HUDEP-2 (cell line): ENCODE data around the gene NPRL2.
A peak's percentile ranks its signal among the peaks of the same experiment; 100 is the strongest.

Source experiments
- DNase-seq, 76 experiments: peaks; one replicate each; lab custom pipeline; 2025; ENCODE audit not compliant: unreplicated experiment in 76 of 76; lab: John Stamatoyannopoulos, UW

Gene NPRL2

DNA sequence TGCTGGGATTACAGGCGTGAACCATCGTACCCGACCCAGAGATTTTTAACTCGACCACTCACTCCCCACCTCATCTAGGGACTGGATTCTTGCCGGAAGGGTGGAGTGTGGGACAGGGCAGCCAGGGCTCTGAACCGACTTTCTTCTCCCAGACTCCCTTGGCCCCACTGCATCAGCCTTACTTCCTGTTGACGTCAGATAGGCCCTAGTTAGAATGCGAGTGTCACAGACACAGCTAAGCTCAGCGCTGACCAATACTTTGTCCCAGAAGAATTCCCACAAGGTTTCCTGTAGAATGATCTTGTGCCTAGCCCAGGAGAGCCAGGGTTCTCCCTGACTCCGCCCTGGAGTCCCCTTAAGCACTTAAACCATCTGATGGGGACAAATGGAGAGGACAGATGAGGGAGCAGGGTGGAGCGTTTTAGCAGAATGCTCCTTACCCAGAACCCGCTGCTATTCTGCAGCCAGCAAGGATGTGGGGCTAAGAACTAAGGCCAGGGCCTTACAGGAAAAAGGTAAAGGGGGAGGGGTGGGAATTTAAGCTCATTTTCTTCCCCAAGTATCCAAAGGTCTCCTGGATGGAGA is 16.7 kb downstream of the NPRL2 start:
- no peak for DNase-seq

DNA sequence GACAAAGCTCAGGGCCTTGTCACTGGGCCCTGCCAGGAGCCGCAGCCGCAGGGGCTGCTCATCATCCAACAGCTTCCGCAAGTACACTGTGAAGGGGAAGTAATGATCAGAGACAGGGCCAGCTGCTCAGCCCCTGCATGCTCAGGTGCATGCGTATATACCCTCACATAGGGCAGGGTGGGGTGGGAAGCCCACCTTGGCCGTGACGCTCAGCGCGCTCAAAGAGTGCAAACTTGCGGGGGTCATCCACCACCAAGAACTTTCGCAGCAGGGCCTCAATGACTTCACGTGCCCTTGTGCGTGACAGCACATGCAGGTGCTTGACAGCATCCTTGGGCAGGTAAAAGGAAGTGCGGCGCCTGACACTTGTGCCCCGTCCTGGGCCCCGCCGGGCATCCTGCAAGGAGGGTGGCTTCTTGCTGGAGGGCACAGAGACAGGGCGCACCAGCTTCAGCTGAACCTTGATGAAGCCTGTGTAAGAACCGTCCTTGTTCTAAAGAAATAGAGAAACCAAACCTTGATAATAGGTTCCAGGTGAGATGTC is 19.1 kb downstream of the NPRL2 start:
- no peak for DNase-seq

DNA sequence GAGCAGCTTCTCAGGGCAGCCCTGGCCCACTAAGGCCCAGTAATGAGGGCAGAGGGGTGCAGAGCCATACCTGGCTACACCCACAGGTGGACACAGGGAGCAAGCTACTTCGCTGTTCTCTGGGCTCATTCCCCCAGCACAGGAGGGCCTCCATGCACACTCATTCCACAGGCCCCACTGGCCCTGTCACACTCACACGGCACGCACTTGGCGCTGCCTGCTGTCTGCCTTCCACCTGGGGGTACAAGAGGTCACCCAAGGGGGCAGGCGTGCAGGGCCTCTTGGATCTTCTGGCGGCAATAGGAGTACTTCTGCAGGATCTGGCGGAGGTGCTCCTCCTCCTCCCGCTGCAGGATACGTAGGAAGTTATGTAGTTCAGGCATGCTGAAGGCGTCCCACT is 20.2 kb downstream of the NPRL2 start:
- no peak for DNase-seq

- DNase-seq, result peak in 74 of 76 experiments; percentile 49 to 95 (median 89)
Observed at GRCh38 chr3:50327943-50328691, 22.5 kb downstream of the NPRL2 start, which contains the start of gene TUSC2. TSS of gene TUSC2 (minus strand) at chr3:50328223. CDS start at chr3:50328099, 124 bp downstream.

DNA sequence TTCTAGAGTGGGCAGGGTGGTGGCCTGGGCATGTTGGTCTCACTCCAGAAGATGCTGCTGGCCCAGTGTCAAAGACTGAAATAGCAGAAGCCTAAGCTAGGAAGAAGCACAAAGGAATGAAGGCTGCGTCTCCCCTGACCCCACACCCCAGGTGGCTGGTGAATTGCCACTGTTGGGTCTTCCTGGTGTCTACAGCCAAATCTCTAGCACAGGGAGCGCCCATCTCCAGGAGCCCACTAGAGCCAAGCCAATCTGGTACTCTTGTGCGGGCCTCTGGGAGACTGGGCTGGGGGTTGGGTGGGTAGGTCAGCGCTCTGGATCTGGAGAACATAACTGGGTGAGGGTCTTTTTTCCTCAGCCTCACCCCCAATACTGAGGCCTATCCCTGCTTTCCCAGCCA is 23.4 kb downstream of the NPRL2 start:
- no peak for DNase-seq

GRCh38 chr3:50326182-50326541 is 24.4 kb downstream of the NPRL2 start:
- no peak for DNase-seq

GRCh38 chr3:50325497-50326181 is 24.9 kb downstream of the NPRL2 start:
- DNase-seq, result no peak

GRCh38 chr3:50325113-50325480 is 25.5 kb downstream of the NPRL2 start:
- DNase-seq, result peak in 14 of 76 experiments; percentile 11 to 51 (median 22)

DNA sequence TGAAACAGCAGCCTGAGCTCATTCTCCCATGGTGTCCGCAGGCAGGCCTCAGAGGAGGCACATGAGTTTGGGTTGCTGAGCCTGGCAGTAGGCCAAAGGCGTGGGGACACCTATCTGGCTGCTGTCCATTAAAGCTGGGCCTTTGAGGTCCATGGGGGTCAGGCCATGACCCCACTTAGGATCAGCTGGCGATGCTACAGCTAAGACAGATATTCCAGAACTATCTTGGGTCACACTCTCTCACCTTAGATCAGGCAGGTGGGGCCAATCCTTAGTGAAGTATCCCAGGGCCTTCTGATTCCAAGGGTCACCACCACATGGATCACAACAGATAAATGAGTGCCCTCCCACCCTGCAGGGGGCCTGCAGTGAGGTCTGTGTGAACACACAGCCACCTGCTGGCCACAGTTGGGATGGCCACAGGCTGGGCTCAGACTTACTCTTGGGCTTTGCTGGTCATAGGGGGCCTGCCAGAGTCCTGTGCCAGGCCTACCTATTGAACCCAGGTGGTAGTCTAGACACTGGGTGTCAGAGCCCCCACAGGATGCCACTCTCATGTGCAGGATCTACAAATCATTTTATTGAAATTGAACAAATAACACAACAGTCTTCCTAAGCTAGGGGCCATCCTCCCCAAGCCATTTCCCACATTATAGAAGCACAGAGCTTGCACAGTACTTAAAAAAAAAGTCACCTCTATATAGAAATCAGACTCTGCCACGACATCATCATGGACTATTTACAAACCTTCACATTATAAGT is 26.0 kb downstream of the NPRL2 start:
- DNase-seq, result peak in 56 of 76 experiments; percentile 2 to 79 (median 49)

DNA sequence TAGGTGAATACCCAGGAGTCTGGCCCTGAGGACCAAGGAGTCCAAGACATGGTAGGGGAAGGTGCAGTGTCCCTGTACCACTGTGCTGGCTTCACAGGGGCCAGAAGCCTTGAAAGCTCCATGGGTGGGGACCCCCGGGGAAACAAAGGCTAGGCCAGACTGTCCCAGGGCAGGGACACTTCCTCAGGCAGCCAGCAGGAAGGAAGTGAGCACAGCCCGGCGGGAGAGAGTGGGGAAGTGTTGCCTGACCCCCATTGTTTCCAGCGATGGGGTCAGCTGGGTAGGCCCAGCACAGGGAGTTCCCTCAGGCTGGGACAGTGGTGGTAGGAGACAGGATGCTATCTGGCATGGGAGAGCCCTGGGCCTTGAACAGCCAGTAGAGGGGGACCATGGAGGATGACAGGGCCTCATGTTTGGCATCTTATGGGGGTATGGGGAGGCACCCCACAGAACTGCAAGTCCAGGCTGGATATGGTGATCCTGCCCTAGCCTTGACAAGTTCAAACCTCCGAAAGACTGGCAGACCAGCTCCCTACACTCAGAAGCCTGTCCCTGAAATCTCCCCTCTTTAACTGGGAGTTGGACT is 26.9 kb downstream of the NPRL2 start:
- DNase-seq, result no peak

DNA sequence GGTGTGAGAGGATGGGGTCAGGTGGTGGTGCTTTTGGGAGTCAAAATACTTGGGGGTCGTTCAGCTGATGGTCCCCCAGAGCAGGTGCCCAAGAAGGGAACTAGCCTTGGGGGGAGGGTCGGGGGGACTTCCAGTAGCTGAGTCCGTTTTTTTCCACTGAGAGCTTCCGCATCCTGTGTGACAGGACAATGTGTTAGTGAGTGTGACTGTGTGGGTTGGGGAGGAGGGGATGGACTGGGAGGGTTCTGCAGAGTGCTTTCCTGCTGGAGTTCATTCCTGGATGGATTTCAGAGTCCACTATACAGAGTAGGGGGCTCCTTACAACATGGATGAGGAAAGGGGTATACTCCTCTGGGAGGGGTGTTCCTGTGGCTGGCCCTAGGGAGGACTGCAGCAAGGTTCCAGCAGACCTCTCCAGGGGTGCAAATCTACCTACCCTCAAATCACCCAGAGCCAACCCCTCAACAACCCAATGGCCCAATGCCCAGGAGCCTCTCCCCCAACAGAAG is 27.4 kb downstream of the NPRL2 start:
- no peak for DNase-seq

DNA sequence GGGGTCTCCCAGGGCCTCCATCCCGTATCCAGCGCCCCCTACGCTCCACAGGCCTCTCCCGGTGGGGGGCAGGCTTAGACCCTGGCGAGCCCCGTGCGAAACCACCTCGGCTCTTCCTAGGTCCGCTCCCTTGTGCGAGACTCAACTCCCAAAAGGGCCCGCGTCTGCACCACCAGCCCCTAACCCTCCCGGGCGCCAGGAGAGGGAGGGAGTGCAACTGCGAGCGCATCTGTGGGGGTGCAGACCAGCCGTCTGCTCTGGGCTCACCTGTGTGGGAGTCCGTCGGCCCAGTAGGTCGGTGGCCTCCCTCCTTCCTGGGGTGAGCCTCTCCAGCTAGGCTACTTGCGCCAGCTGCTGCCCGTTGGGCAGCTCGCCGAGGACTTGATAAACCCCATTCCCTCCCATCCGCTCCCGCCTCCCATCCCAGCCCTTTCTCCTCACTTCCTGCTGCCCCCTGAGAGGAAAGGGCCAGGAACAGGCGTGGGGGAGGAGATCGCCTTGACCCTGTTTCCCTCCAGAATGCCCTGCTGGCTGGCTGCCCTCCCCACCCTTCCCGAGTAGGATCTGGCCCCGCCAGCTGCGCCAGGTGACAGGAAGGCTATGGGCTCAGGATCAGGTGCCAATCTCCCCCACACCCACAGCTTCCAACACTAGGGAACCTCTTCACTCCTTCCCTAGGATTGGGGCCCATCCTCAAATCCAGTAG is 28.0 kb downstream of the NPRL2 start, which contains the start of gene HYAL2:
Gene HYAL2, minus strand, starts transcription at position 360 of the 706 bp plus-strand sequence. CDS start 2,256 bp downstream, outside the sequence.
- no peak for DNase-seq

- no peak for DNase-seq
Observed at GRCh38 chr3:50322115-50322385, 28.5 kb downstream of the NPRL2 start.

- DNase-seq, result peak in 73 of 76 experiments; percentile 18 to 99 (median 77)
Observed at GRCh38 chr3:50321336-50322114, 29.1 kb downstream of the NPRL2 start.

DNA sequence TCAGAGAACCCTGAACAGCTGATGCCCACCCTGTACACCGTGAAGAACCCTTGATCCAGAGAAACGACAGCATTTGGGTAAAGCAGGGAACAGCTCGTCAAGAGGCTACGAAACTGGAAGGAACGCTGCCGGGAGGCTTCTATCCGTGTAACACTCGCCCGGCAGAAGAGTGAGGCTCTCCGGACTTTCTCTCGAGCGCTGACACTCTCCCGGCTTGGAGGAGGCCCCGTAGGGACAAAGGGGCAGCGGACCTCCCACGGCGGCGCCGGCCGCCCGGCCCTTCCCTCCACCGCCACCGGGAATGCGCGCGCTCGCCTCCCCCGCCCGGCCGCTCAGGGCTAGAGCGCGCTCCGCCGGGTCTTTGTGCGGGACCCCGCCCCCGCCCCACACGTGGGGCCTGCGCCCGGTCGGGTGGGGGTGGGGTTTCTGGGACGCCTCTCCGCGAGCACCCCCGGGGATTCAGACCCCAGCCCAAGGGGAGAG is 29.7 kb downstream of the NPRL2 start:
- peak in 48 of 76 experiments; percentile 32 to 82 (median 64) for DNase-seq

DNA sequence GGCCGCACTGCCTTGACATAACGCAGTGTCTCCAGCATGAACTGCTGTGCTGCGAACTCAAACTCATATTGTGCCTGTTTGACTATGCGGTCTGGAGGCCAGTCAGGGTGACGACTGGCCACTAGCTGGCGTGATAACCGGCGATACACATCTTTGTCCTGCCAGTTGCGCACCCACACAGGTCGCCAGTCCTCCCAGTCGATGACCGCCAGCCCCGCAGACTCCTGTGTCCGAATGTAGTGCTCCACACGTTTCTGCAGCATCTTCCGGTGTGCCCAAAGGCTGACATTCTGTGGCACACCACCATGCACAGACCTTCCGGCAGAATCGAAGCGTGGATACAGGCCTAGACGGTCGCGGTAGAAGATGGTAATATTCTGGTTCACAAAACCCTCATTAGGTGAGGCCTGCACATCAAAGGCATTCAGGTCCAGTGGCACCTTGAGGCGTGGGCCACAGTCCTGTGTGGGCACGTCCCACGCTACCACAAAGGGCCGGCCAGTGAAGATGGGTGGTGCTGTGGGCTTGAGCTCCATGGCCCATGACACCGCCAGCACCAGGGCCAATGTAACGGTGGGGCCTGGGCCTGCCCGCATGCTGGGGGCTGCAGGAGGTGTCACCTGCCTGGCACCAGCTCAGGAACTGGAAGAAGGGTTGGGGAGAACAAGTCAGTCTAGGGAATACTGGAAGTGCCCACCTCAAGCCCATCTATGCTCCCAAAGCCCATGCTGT is 30.5 kb downstream of the NPRL2 start:
- no peak for DNase-seq

GRCh38 chr3:50319181-50319893 is 31.2 kb downstream of the NPRL2 start:
- DNase-seq, result no peak
